ENCODE measurements around the gene CCDC97.
"Not testable (repeated sequence)": the region's sequence is repeated elsewhere in the genome, so short reads cannot be mapped to it uniquely, and the experiment has no call there.

- TF ChIP-seq, protein P1, sequence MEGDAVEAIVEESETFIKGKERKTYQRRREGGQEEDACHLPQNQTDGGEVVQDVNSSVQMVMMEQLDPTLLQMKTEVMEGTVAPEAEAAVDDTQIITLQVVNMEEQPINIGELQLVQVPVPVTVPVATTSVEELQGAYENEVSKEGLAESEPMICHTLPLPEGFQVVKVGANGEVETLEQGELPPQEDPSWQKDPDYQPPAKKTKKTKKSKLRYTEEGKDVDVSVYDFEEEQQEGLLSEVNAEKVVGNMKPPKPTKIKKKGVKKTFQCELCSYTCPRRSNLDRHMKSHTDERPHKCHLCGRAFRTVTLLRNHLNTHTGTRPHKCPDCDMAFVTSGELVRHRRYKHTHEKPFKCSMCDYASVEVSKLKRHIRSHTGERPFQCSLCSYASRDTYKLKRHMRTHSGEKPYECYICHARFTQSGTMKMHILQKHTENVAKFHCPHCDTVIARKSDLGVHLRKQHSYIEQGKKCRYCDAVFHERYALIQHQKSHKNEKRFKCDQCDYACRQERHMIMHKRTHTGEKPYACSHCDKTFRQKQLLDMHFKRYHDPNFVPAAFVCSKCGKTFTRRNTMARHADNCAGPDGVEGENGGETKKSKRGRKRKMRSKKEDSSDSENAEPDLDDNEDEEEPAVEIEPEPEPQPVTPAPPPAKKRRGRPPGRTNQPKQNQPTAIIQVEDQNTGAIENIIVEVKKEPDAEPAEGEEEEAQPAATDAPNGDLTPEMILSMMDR (IDR thresholded peaks at IDR 0.05) = not testable (repeated sequence)
- TF ChIP-seq EP300 (IDR thresholded peaks at IDR 0.05); POLR2A (IDR thresholded peaks at IDR 0.05; ENCODE audit: low read depth): not testable (repeated sequence)
Measured at GRCh38 chr19:41289814-41290213, 20.2 kb upstream of the CCDC97 start.

Measured in esophagus muscularis mucosa (tissue), 4 donors.